Endodermal cell (in vitro differentiated cells): ENCODE measurements around the gene GYS1. TPM values are rescaled to one million over a fixed set of nuclear protein-coding genes. Genes with fewer than 3 reads are reported as not detected.
A peak's percentile ranks its signal among the peaks of the same experiment; 100 is the strongest.

Experiments used
- DNase-seq: peaks from one replicate; pipeline ENCODE4 v3.0.0-alpha.2; 2017
- H3K27ac ChIP-seq: 2 replicates; pipeline ENCODE4 v1.5.1; 2013; ENCODE audit warnings: mild to moderate bottlenecking, low read depth, low read length, moderate library complexity
- H3K27me3 ChIP-seq: 2 replicates; pipeline ENCODE4 v1.6.1; 2013; ENCODE audit warnings: mild to moderate bottlenecking, low read length, moderate library complexity; ENCODE audit not compliant: insufficient read depth, control insufficient read depth, poor library complexity, severe bottlenecking
- H3K36me3 ChIP-seq: 2 replicates; pipeline ENCODE4 v1.7.0; 2013; ENCODE audit warnings: mild to moderate bottlenecking, low read length, moderate library complexity; ENCODE audit not compliant: control insufficient read depth, insufficient read depth
- H3K4me1 ChIP-seq: one replicate; pipeline ENCODE4 v1.7.0; 2013; ENCODE audit warnings: low read length; ENCODE audit not compliant: control insufficient read depth, insufficient read depth
- H3K4me3 ChIP-seq: 2 replicates; pipeline ENCODE4 v1.5.1; 2013; ENCODE audit warnings: mild to moderate bottlenecking, low read length, moderate library complexity
- H3K9ac ChIP-seq: 2 replicates; pipeline ENCODE4 v1.6.1; 2013; ENCODE audit warnings: mild to moderate bottlenecking, low read length, moderate library complexity; ENCODE audit not compliant: poor library complexity, severe bottlenecking; ENCODE audit errors: extremely low read depth
- H3K9me3 ChIP-seq: 2 replicates; pipeline ENCODE4 v1.6.1; 2013; ENCODE audit warnings: mild to moderate bottlenecking, low read length, moderate library complexity; ENCODE audit not compliant: control insufficient read depth
- H3K27ac Mint-ChIP-seq: 2 replicates; pipeline ENCODE4 v1.8.0; 2020; ENCODE audit warnings: mixed read lengths
- H3K27me3 Mint-ChIP-seq: 2 replicates; pipeline ENCODE4 v1.8.0; 2021; ENCODE audit warnings: mild to moderate bottlenecking, mixed read lengths; ENCODE audit not compliant: insufficient read depth
- H3K36me3 Mint-ChIP-seq: 2 replicates; pipeline ENCODE4 v1.8.0; 2020; ENCODE audit warnings: low read depth, mixed read lengths
- H3K4me1 Mint-ChIP-seq: 2 replicates; pipeline ENCODE4 v1.8.0; 2020; ENCODE audit warnings: mixed read lengths
- H3K4me3 Mint-ChIP-seq: 2 replicates; pipeline ENCODE4 v1.8.0; 2020; ENCODE audit warnings: mild to moderate bottlenecking, moderate library complexity, mixed read lengths
- H3K9me3 Mint-ChIP-seq: 2 replicates; pipeline ENCODE4 v1.8.0; 2020; ENCODE audit warnings: mild to moderate bottlenecking, mixed read lengths
- CTCF ChIP-seq: fragments of 200-600 bp; sonication (generic); conservative IDR thresholded peaks from 2 replicates; pipeline ENCODE4 v1.5.0; 2021; ENCODE audit warnings: antibody characterized with exemption, mild to moderate bottlenecking
- WGBS, 2 experiments: methylation state at CpG; one replicate each; pipeline versions ENCODE4 v1.1.5 to v1.1.7; 2013; ENCODE audit warnings: missing lambda C conversion rate in 2 of 2, mixed read lengths in 1 of 2; ENCODE audit not compliant: insufficient coverage in 1 of 2, insufficient read length in 1 of 2; 5-methylcytosine and 5-hydroxymethylcytosine counted together
- total RNA-seq, 2 donors: library from RNA; stranded (reverse); fragmentation: NEBNext Ultra II Directional in 1 of 2; extraction: Animal tissue kit (Norgen Biotek cat#: 25700) in 1 of 2; gene quantifications; 2 replicates in 1 of 2; 3 replicates in 1 of 2; pipeline ENCODE4 v1.2.1, GENCODE V29; 2021

The GYS1 gene
- total RNA-seq, 2 donors from 2014 or later = 63.5 to 69.1 TPM

GRCh38 chr19:48968813-48969218 lies 24.3 kb downstream of the GYS1 start:
- Mint-ChIP-seq H3K27me3 (peaks cover 2% of the 10 kb centered on the region), H3K36me3 (peaks cover 59% of the 10 kb centered on the region), H3K4me1 (peaks cover 11% of the 10 kb centered on the region), H3K4me3 (no peak overlapping the region), H3K27ac (no peak overlapping the region), H3K9me3 (no peaks in the 10 kb centered on the region)
- H3K9ac ChIP-seq = no peak overlapping the region
- H3K36me3 ChIP-seq = peaks cover 60% of the 10 kb centered on the region
- no peak for TF ChIP-seq CTCF
- WGBS, 2 experiments = 95 to 99% methylated on average over 14 to 15 of the region's 15 CpGs
- H3K27ac ChIP-seq = no peak overlapping the region
- no peaks in the 10 kb centered on the region for H3K9me3 ChIP-seq
- no peaks in the 10 kb centered on the region for H3K27me3 ChIP-seq
- H3K4me3 ChIP-seq = no peak overlapping the region
- peaks cover 7% of the 10 kb centered on the region for H3K4me1 ChIP-seq
- no peak for DNase-seq

- Mint-ChIP-seq H3K4me3 (no peak overlapping the region), H3K27me3 (peaks cover 2% of the 10 kb centered on the region)
- 91 to 97% methylated on average over 3 to 4 of the region's 4 CpGs for WGBS, 2 experiments
Observed at GRCh38 chr19:48968179-48968661, 24.9 kb downstream of the GYS1 start.

GRCh38 chr19:48967346-48968178 lies 25.5 kb downstream of the GYS1 start:
- H3K4me3 Mint-ChIP-seq = peak overlapping the region; percentile 100

More at GRCh38 chr19:48968179-48968661, 24.9 kb downstream of the GYS1 start:
- H3K27ac Mint-ChIP-seq = no peak overlapping the region
- H3K4me1 Mint-ChIP-seq = peaks cover 14% of the 10 kb centered on the region
- no peaks in the 10 kb centered on the region for H3K9me3 ChIP-seq
- no peak overlapping the region for H3K27ac ChIP-seq
- DNase-seq = no peak
- H3K9me3 Mint-ChIP-seq = no peaks in the 10 kb centered on the region
- no peak overlapping the region for H3K9ac ChIP-seq
- peaks cover 56% of the 10 kb centered on the region for H3K36me3 ChIP-seq
- peaks cover 12% of the 10 kb centered on the region for H3K4me1 ChIP-seq
- H3K36me3 Mint-ChIP-seq = peaks cover 56% of the 10 kb centered on the region
- H3K27me3 ChIP-seq = no peaks in the 10 kb centered on the region
- TF ChIP-seq CTCF = no peak
- no peak overlapping the region for H3K4me3 ChIP-seq

More at GRCh38 chr19:48967346-48968178, 25.5 kb downstream of the GYS1 start:
- Mint-ChIP-seq H3K9me3 (no peaks in the 10 kb centered on the region), H3K4me1 (peaks cover 17% of the 10 kb centered on the region), H3K27me3 (peaks cover 2% of the 10 kb centered on the region), H3K27ac (peak overlapping the region; percentile 77), H3K36me3 (peaks cover 52% of the 10 kb centered on the region)
- WGBS, 2 experiments = 93 to 94% methylated on average over 8 to 13 of the region's 14 CpGs
- peak; percentile 66 for DNase-seq
- Histone ChIP-seq H3K27ac (no peak overlapping the region), H3K4me1 (peaks cover 14% of the 10 kb centered on the region), H3K9me3 (no peaks in the 10 kb centered on the region), H3K27me3 (no peaks in the 10 kb centered on the region), H3K4me3 (no peak overlapping the region), H3K9ac (no peak overlapping the region), H3K36me3 (peaks cover 53% of the 10 kb centered on the region)
- TF ChIP-seq CTCF = no peak
